CD4-positive, alpha-beta memory T cell (primary cell): ENCODE measurements around the gene SUSD4. TPM values are rescaled to one million over a fixed set of nuclear protein-coding genes. Genes with fewer than 3 reads are reported as not detected.
A peak's percentile ranks its signal among the peaks of the same experiment; 100 is the strongest.

Source experiments
- CTCF ChIA-PET: fragments of 350-600 bp; sonication (Branson Sonifier 250); formaldehyde crosslinking; loops from one replicate; lab custom pipeline; 2021; ENCODE audit warnings: inconsistent platforms; ENCODE audit not compliant: partially characterized antibody; lab: Charles Lee
- POLR2A ChIA-PET: fragments of 350-600 bp; sonication (Branson Sonifier 250); formaldehyde crosslinking; loops from one replicate; lab custom pipeline; 2021; ENCODE audit not compliant: partially characterized antibody; lab: Charles Lee
- DNase-seq, 5 donors: peaks; one replicate each; pipeline versions ENCODE4 v3.0.0 to v3.0.0-alpha.2; 2020 to 2022; ENCODE audit warnings: mixed read lengths in 1 of 5
- H3K27ac ChIP-seq: one replicate; pipeline ENCODE4 v1.7.0; 2013; ENCODE audit warnings: low read depth, low read length
- H3K27me3 ChIP-seq: 2 replicates; pipeline ENCODE4 v1.7.0; 2013; ENCODE audit warnings: mild to moderate bottlenecking, low read length, moderate library complexity; ENCODE audit not compliant: insufficient read depth
- H3K36me3 ChIP-seq: 2 replicates; pipeline ENCODE4 v1.7.0; 2013; ENCODE audit warnings: mild to moderate bottlenecking, low read length, moderate library complexity; ENCODE audit not compliant: insufficient read depth
- H3K4me1 ChIP-seq: 2 replicates; pipeline ENCODE4 v1.7.0; 2013; ENCODE audit warnings: mild to moderate bottlenecking, low read length, moderate library complexity; ENCODE audit not compliant: insufficient read depth
- H3K4me3 ChIP-seq, 2 donors: one replicate each; pipeline ENCODE4 v1.7.0; 2013; ENCODE audit warnings: low read length in 2 of 2, mild to moderate bottlenecking in 1 of 2
- H3K9me3 ChIP-seq, 2 donors: one replicate each; pipeline ENCODE4 v1.7.0; 2013; ENCODE audit warnings: low read length in 2 of 2, control low read depth in 1 of 2; ENCODE audit not compliant: control insufficient read depth in 1 of 2
- H3K27ac Mint-ChIP-seq, 7 donors: one replicate each; pipeline ENCODE4 v1.8.0; 2020 to 2021; ENCODE audit warnings: mixed read lengths in 7 of 7, mild to moderate bottlenecking in 6 of 7, inconsistent platforms in 3 of 7, moderate library complexity in 3 of 7
- H3K27me3 Mint-ChIP-seq, 2 donors: one replicate each; pipeline ENCODE4 v1.8.0; 2020 to 2021; ENCODE audit warnings: mixed read lengths in 2 of 2
- H3K36me3 Mint-ChIP-seq, 2 donors: one replicate each; pipeline ENCODE4 v1.8.0; 2020 to 2021; ENCODE audit warnings: mixed read lengths in 2 of 2, inconsistent platforms in 1 of 2, mild to moderate bottlenecking in 1 of 2
- H3K4me1 Mint-ChIP-seq, 4 donors: one replicate each; pipeline ENCODE4 v1.8.0; 2020 to 2021; ENCODE audit warnings: mixed read lengths in 4 of 4, mild to moderate bottlenecking in 1 of 4
- H3K4me3 Mint-ChIP-seq, 8 donors: one replicate each; pipeline ENCODE4 v1.8.0; 2020 to 2021; ENCODE audit warnings: mixed read lengths in 8 of 8, mild to moderate bottlenecking in 7 of 8, moderate library complexity in 6 of 8, inconsistent platforms in 3 of 8
- H3K9me3 Mint-ChIP-seq, 8 donors: one replicate each; pipeline ENCODE4 v1.8.0; 2020 to 2021; ENCODE audit warnings: mixed read lengths in 8 of 8, mild to moderate bottlenecking in 5 of 8, inconsistent platforms in 3 of 8, moderate library complexity in 1 of 8
- intact Hi-C: fragments of 100-400 bp; cut with micrococcal nuclease; formaldehyde crosslinking; loops from one replicate; pipeline ENCODE4 v1.15.1; 2023
- polyA plus RNA-seq, 2 donors: library from polyadenylated mRNA; unstranded; fragments of 300-500 nt; fragmentation: Illumina TruSeq; gene quantifications; one replicate each; pipeline ENCODE4 v1.2.3, GENCODE V29; 2021
- total RNA-seq, 2 experiments: library from RNA; stranded (reverse); gene quantifications; one replicate each; pipeline ENCODE4 v1.2.3, GENCODE V29; 2021

The SUSD4 gene
- total and polyA plus RNA-seq, 4 experiments from 2014 or later: 2.9 to 18.5 (median 6.2) TPM

GRCh38 chr1:223179786-223180185, 184.2 kb downstream of the SUSD4 start:
- no peak for DNase-seq
- Histone ChIP-seq H3K4me3 (no peak overlapping the region), H3K4me1 (peaks cover 9% of the 10 kb centered on the region), H3K27me3 (no peaks in the 10 kb centered on the region), H3K36me3 (no peaks in the 10 kb centered on the region), H3K27ac (no peak overlapping the region), H3K9me3 (no peaks in the 10 kb centered on the region)
- Mint-ChIP-seq H3K27me3 (peaks cover 5% of the 10 kb centered on the region in 2 donors), H3K27ac (no peak overlapping the region), H3K9me3 (peaks cover 0 to 2% (median 0%) of the 10 kb centered on the region in 8 donors), H3K4me3 (no peak overlapping the region), H3K36me3 (no peaks in the 10 kb centered on the region), H3K4me1 (peaks cover 9 to 32% (median 11%) of the 10 kb centered on the region in 4 donors)
- intact Hi-C loops: loop anchor here (10.0 kb wide), 1 partner anchor 55 kb away; no protein-coding TSS in a partner anchor
- ChIA-PET POLR2A (no interaction called here), CTCF (interaction anchor here (1.0 to 1.7 kb wide), 2 partner anchors 46 to 88 kb away, joined by 3 to 7 read pairs; no protein-coding TSS in a partner anchor)

DNA sequence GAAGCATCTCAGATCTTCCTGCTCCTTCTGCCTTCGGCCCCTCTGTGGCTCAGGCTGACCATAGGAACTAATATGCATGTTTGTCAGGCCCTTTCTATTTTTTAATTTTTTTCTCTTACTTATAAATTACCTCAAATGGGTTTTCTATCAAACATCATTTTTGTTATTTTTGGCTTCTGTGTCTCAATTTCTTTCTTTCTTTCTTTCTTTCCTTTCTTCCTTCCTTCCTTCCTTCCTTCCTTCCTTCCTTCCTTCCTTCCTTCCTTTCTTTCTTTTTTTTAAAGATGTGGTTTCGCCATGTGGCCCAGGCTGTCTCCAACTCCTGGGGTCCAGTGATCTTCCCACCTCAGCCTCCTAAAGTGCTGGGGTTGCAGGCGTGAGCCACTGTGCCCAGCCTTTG, 184.7 kb downstream of the SUSD4 start:
- no peaks in the 10 kb centered on the region for H3K9me3 ChIP-seq
- POLR2A ChIA-PET: no interaction called here
- H3K27ac Mint-ChIP-seq: no peak overlapping the region
- no peak overlapping the region for H3K4me3 ChIP-seq
- H3K27me3 ChIP-seq: no peaks in the 10 kb centered on the region
- no peak overlapping the region for H3K4me3 Mint-ChIP-seq
- no peak overlapping the region for H3K27ac ChIP-seq
- peaks cover 5% of the 10 kb centered on the region in 2 donors for H3K27me3 Mint-ChIP-seq
- peaks cover 0 to 2% (median 0%) of the 10 kb centered on the region in 8 donors for H3K9me3 Mint-ChIP-seq
- DNase-seq: no peak
- peaks cover 9% of the 10 kb centered on the region for H3K4me1 ChIP-seq
- CTCF ChIA-PET: no interaction called here
- intact Hi-C loops: no loop called here
- H3K36me3 Mint-ChIP-seq: no peaks in the 10 kb centered on the region
- no peaks in the 10 kb centered on the region for H3K36me3 ChIP-seq
- peaks cover 8 to 30% (median 11%) of the 10 kb centered on the region in 4 donors for H3K4me1 Mint-ChIP-seq

- Mint-ChIP-seq H3K4me1 (peaks cover 6 to 18% (median 10%) of the 10 kb centered on the region in 4 donors), H3K36me3 (no peaks in the 10 kb centered on the region), H3K9me3 (peaks cover 0 to 2% (median 0%) of the 10 kb centered on the region in 8 donors), H3K27ac (peak overlapping the region in 1 of 7 donors; percentile 53), H3K27me3 (peaks cover 5% of the 10 kb centered on the region in 2 donors), H3K4me3 (no peak overlapping the region)
- Histone ChIP-seq H3K36me3 (no peaks in the 10 kb centered on the region), H3K4me3 (no peak overlapping the region), H3K4me1 (no peaks in the 10 kb centered on the region), H3K9me3 (no peaks in the 10 kb centered on the region), H3K27me3 (no peaks in the 10 kb centered on the region), H3K27ac (no peak overlapping the region)
- DNase-seq: no peak
- POLR2A ChIA-PET: no interaction called here
- CTCF ChIA-PET: no interaction called here
- intact Hi-C loops: no loop called here
These were observed 186.3 kb downstream of the SUSD4 start for GRCh38 chr1:223177681-223178080.

GRCh38 chr1:223176437-223176836, 187.5 kb downstream of the SUSD4 start:
- Histone ChIP-seq H3K4me1 (no peaks in the 10 kb centered on the region), H3K9me3 (no peaks in the 10 kb centered on the region), H3K4me3 (no peak overlapping the region), H3K27me3 (no peaks in the 10 kb centered on the region), H3K27ac (no peak overlapping the region), H3K36me3 (no peaks in the 10 kb centered on the region)
- peaks cover 5% of the 10 kb centered on the region in 2 donors for H3K27me3 Mint-ChIP-seq
- ChIA-PET POLR2A (no interaction called here), CTCF (no interaction called here)
- no peaks in the 10 kb centered on the region for H3K36me3 Mint-ChIP-seq
- peaks cover 2 to 10% (median 7%) of the 10 kb centered on the region in 4 donors for H3K4me1 Mint-ChIP-seq
- H3K9me3 Mint-ChIP-seq: peaks cover 0 to 4% (median 0%) of the 10 kb centered on the region in 8 donors
- no peak for DNase-seq
- intact Hi-C loops: no loop called here
- H3K27ac Mint-ChIP-seq: no peak overlapping the region
- H3K4me3 Mint-ChIP-seq: no peak overlapping the region

- POLR2A ChIA-PET: no interaction called here
- CTCF ChIA-PET: no interaction called here
- Histone ChIP-seq H3K36me3 (no peaks in the 10 kb centered on the region), H3K4me1 (no peaks in the 10 kb centered on the region), H3K9me3 (no peaks in the 10 kb centered on the region), H3K4me3 (no peak overlapping the region), H3K27ac (no peak overlapping the region), H3K27me3 (no peaks in the 10 kb centered on the region)
- Mint-ChIP-seq H3K4me1 (peaks cover 0 to 4% (median 1%) of the 10 kb centered on the region in 4 donors), H3K27ac (peak overlapping the region in 1 of 7 donors; percentile 52), H3K36me3 (no peaks in the 10 kb centered on the region), H3K27me3 (peaks cover 3 to 5% of the 10 kb centered on the region in 2 donors), H3K4me3 (no peak overlapping the region), H3K9me3 (peaks cover 0 to 5% (median under 1%) of the 10 kb centered on the region in 8 donors)
- intact Hi-C loops: no loop called here
- DNase-seq: no peak
These were observed 188.3 kb downstream of the SUSD4 start for GRCh38 chr1:223175633-223176032.

GRCh38 chr1:223175032-223175431, 188.9 kb downstream of the SUSD4 start:
- no peak overlapping the region for H3K4me3 Mint-ChIP-seq
- DNase-seq: no peak
- no peak overlapping the region for H3K4me3 ChIP-seq
- H3K4me1 Mint-ChIP-seq: peaks cover 0 to 4% (median under 1%) of the 10 kb centered on the region in 4 donors
- CTCF ChIA-PET: interaction anchor here (1.2 kb wide), 1 partner anchor 41 kb away, joined by 4 read pairs; no protein-coding TSS in a partner anchor
- H3K4me1 ChIP-seq: no peaks in the 10 kb centered on the region
- H3K36me3 ChIP-seq: no peaks in the 10 kb centered on the region
- peaks cover 3 to 5% of the 10 kb centered on the region in 2 donors for H3K27me3 Mint-ChIP-seq
- H3K36me3 Mint-ChIP-seq: no peaks in the 10 kb centered on the region
- POLR2A ChIA-PET: no interaction called here
- H3K27me3 ChIP-seq: no peaks in the 10 kb centered on the region
- peaks cover 0 to 5% (median under 1%) of the 10 kb centered on the region in 8 donors for H3K9me3 Mint-ChIP-seq
- H3K27ac Mint-ChIP-seq: no peak overlapping the region
- H3K27ac ChIP-seq: no peak overlapping the region
- H3K9me3 ChIP-seq: no peaks in the 10 kb centered on the region
- intact Hi-C loops: no loop called here
